Bronchial epithelial cell (primary cell): ENCODE measurements around the gene SERPINB2. TPM values are rescaled to one million over a fixed set of nuclear protein-coding genes. Genes with fewer than 3 reads are reported as not detected.
A peak's percentile ranks its signal among the peaks of the same experiment; 100 is the strongest.

Experiments
- DNase-seq: peaks from one replicate; pipeline ENCODE4 v3.0.0-alpha.2; 2010; ENCODE audit warnings: low read depth
- FAIRE-seq: peaks from 2 replicates; lab custom pipeline; 2011; peaks lifted over from hg19 to GRCh38; lab: Jason Lieb, UNC
- H3K27me3 ChIP-seq: 2 replicates; pipeline ENCODE4 v1.5.1; 2011; ENCODE audit warnings: low read length; ENCODE audit not compliant: control insufficient read depth, insufficient read depth
- H3K36me3 ChIP-seq: 2 replicates; pipeline ENCODE4 v1.5.1; 2011; ENCODE audit warnings: low read length; ENCODE audit not compliant: control insufficient read depth, insufficient read depth
- H3K4me3 ChIP-seq: 2 replicates; pipeline ENCODE4 v1.5.1; 2011; ENCODE audit warnings: mild to moderate bottlenecking, low read depth, low read length, control low read depth
- total RNA-seq: library from RNA; depleted of rRNA; stranded (reverse); fragments of >200 nt; gene quantifications from 2 replicates; pipeline ENCODE4 v1.2.1, GENCODE V29; 2014
- TF ChIP-seq, protein P1 (sequence below): IDR thresholded peaks from 2 replicates; pipeline ENCODE4 v1.5.1; 2011; ENCODE audit warnings: mild to moderate bottlenecking, moderate library complexity, low read length, control low read depth, inconsistent platforms; ENCODE audit not compliant: insufficient read depth, severe bottlenecking

Gene SERPINB2
- total RNA-seq, 1 donor from 2014 or later = 50.5 TPM

DNA sequence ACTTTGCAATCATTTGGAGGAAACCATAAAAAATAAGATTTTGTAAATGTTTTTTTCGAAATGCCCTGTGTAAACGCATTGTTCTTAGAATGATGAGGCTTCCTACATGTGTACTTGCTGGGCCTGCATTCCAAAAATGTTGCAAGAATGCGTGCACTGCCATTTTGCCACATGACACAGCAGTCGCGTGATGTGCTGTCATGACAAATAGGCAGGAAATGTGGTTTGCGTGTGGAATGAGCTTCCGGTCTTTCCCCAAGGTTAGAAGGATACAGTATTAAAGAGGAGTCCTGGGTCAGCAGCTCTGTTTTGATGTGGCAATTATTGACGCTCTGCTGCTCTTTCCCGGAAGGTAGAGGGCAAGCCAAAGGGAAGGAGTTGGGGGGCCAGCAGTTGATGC, 18.1 kb upstream of the SERPINB2 start:
- TF ChIP-seq, protein P1, sequence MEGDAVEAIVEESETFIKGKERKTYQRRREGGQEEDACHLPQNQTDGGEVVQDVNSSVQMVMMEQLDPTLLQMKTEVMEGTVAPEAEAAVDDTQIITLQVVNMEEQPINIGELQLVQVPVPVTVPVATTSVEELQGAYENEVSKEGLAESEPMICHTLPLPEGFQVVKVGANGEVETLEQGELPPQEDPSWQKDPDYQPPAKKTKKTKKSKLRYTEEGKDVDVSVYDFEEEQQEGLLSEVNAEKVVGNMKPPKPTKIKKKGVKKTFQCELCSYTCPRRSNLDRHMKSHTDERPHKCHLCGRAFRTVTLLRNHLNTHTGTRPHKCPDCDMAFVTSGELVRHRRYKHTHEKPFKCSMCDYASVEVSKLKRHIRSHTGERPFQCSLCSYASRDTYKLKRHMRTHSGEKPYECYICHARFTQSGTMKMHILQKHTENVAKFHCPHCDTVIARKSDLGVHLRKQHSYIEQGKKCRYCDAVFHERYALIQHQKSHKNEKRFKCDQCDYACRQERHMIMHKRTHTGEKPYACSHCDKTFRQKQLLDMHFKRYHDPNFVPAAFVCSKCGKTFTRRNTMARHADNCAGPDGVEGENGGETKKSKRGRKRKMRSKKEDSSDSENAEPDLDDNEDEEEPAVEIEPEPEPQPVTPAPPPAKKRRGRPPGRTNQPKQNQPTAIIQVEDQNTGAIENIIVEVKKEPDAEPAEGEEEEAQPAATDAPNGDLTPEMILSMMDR = no peak
- Histone ChIP-seq H3K36me3 (no peaks in the 10 kb centered on the region), H3K4me3 (no peak overlapping the region), H3K27me3 (no peaks in the 10 kb centered on the region)
- FAIRE-seq (no peak), DNase-seq (peak; percentile 88)

DNA sequence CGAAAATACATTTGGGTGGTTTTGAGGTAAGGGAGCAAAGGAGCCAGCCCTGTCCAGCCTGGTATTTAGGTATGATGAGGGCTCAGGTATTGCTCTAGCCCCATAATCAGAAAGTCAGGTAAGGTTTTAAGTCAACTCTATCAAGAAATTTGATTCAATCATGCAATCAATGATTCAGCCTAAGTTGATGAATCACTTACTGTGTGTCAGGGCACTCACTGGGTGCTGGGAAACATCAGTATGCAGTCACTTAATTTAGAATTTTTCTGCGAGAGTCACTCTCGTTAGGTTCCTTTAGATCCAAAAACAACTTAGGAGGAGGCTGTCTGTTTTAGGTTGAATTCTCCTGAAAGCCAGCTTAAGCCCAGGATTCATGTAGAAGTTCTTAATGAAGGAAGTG, 17.7 kb upstream of the SERPINB2 start:
- FAIRE-seq = peak; percentile 13
- peak; percentile 93 for DNase-seq
- no peaks in the 10 kb centered on the region for H3K27me3 ChIP-seq
- H3K36me3 ChIP-seq = no peaks in the 10 kb centered on the region
- TF ChIP-seq, protein P1 = no peak
- H3K4me3 ChIP-seq = no peak overlapping the region

DNA sequence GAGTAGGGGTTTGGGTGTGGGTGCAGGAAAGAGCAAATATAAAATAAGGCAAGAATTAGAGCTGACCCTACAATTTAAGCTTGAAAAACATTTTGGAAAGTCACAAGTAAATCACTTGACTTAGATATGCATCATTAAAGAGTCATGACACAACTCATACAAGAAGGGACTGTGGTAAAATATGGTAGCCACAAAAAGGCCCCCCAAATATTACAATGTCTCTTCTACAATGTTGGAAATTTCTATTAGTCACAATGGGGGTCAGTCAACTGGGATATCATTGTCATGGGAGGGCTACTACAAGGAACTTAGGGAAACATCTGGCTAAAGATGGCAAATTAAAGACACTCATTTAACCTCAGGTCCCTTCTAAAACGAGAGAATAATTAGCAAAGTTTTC, 15.7 kb upstream of the SERPINB2 start:
- no peak overlapping the region for H3K4me3 ChIP-seq
- H3K36me3 ChIP-seq = no peaks in the 10 kb centered on the region
- no peak for FAIRE-seq
- H3K27me3 ChIP-seq = no peaks in the 10 kb centered on the region
- no peak for DNase-seq
- TF ChIP-seq, protein P1 = no peak

DNA sequence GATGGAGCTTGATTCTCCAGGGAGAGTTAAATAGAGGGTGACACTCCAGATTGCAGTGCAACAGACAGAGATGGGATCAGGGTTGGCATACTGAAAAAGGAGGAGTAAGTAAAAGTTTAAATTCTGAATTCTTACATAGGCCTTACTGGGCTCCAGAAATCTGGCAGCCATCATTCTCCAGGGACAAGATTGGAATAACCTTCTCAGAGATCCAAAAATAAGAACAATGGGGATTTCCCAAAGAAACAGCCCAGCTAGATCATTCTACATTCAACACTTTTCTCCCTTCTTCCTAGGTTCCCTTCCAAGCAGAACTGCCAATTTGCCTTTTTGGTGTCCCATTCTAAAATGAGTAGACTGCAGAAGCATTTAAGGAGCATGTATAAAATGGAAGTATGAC, 14.9 kb upstream of the SERPINB2 start:
- no peak for FAIRE-seq

DNA sequence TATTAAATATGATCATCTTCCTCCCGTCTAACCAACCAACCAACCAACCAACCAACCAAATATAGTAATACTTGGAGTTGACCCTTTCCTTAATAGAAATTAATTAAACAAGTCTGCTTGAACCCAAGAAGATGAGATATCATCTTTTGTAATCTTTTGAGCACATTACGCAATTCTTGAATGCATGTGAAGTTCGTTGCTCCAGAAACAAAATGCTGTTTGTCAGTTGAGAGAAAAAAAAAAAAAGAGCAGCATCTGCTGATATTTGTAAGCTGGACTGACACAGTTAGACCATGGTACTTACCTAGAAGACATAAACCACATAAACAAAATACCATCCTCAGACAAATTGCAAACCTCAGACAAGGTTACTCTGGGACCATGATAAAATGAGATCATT, 9.2 kb upstream of the SERPINB2 start:
- Histone ChIP-seq H3K27me3 (no peaks in the 10 kb centered on the region), H3K4me3 (no peak overlapping the region), H3K36me3 (no peaks in the 10 kb centered on the region)
- no peak for FAIRE-seq
- TF ChIP-seq, protein P1 = no peak
- peak; percentile 66 for DNase-seq

More for the DNA sequence above, 14.9 kb upstream of the SERPINB2 start:
- Histone ChIP-seq H3K36me3 (no peaks in the 10 kb centered on the region), H3K4me3 (no peak overlapping the region), H3K27me3 (no peaks in the 10 kb centered on the region)
- TF ChIP-seq, protein P1 = no peak
- DNase-seq = no peak

DNA sequence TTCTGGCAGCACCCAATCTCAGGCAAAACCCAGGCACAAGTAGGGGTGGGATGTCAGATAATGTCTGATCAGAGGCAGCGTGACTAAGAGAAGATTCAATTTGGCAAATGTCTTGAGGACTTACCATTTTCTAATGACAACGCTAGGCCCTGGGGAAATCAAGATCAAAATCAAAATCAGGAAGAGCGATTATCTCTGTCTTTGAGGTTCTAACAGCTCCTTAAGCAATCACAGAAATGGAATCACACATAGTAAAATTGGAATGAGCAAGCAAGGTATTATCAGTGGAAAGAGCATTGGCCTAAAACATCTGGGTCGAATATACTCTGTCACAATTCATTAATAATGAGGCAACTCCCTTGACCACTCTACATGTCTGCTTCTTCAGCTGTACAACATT, 8.6 kb upstream of the SERPINB2 start:
- H3K36me3 ChIP-seq = no peaks in the 10 kb centered on the region
- TF ChIP-seq, protein P1 = no peak

More for the DNA sequence above, 8.6 kb upstream of the SERPINB2 start:
- Histone ChIP-seq H3K4me3 (no peak overlapping the region), H3K27me3 (no peaks in the 10 kb centered on the region)
- FAIRE-seq (no peak), DNase-seq (no peak)
